ENCODE measurements around the gene CSNK1G1.

Gene CSNK1G1

DNA sequence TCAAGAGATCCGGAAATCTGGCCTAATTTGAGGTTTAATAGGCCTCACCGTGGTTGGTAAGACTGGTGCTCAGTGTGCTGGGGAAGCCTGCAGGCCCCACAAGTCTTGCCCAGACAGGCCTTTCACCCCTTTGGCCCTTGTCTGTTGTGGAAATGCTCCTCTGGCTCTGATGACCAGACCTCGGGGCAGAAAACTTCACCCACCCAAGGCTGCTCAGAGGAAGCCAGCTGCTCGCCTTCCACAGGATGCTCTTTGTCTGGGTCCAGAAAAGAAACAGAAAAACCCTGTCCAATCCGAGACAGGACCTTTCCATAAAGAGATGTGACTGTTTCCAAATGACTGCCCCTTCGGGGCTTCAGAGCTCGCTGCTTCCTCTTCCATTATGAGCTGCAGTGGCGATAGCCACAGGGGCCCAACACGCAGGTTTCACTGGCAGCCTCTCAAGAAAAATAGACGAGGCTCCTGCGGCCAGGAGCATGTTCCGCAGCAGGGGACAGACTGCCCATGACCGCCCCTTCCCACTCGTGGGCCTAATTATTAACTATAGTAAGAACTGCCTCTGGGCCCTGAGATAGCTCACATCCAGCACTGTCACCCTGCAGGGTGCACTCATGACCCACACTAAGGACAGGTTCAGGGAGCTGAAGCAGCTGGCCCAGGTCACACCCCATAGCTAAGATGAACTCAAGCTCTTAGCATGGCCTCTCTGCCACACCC lies 211.2 kb downstream of the CSNK1G1 start:
- peaks cover 37% of the 10 kb centered on the region for H3K4me1 ChIP-seq
- H3K9me3 ChIP-seq = no peaks in the 10 kb centered on the region
- H3K4me2 ChIP-seq = peak overlapping the region; percentile 51
- TF ChIP-seq Cebpa-rat (IDR thresholded peaks at IDR 0.05) = no peak
- H3K27ac ChIP-seq = peak overlapping the region; percentile 50
- H4K20me1 ChIP-seq = no peaks in the 10 kb centered on the region
- H3K4me3 ChIP-seq = no peak overlapping the region
- no peaks in the 10 kb centered on the region for H3K27me3 ChIP-seq
- peaks cover 44% of the 10 kb centered on the region for H3K36me3 ChIP-seq
- peak overlapping the region; percentile 26; the same call in 1 of the 2 replicates for H3K9ac ChIP-seq

GRCh38 chr15:64144192-64144564 lies 211.8 kb downstream of the CSNK1G1 start:
- no peak for TF ChIP-seq Cebpa-rat (IDR thresholded peaks at IDR 0.05)
- H3K36me3 ChIP-seq = peaks cover 44% of the 10 kb centered on the region
- H3K4me3 ChIP-seq = no peak overlapping the region
- no peaks in the 10 kb centered on the region for H3K9me3 ChIP-seq
- H3K27ac ChIP-seq = peak overlapping the region; percentile 50
- H3K27me3 ChIP-seq = no peaks in the 10 kb centered on the region
- peak overlapping the region; percentile 26; the same call in 1 of the 2 replicates for H3K9ac ChIP-seq
- no peaks in the 10 kb centered on the region for H4K20me1 ChIP-seq
- H3K4me2 ChIP-seq = peak overlapping the region; percentile 51
- peaks cover 32% of the 10 kb centered on the region for H3K4me1 ChIP-seq

DNA sequence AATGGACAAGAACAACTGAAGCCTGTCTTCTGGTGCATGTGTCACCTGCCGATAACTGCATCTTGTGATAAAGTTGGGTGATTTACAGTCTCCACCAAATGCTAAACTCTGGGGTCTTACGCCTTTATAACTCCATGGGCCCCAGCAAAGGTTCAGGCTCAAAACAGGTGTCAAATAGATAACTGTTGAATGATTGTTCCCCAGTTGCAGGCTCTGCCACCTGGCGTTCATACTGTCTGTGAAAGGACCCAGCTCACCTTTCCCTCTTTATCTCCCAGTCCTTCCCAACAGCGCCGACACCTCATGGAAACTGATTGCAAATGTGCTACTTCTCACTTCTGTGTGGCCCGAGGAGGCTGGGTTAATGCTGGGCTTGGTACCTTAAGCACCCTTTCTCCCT lies 212.7 kb downstream of the CSNK1G1 start:
- Histone ChIP-seq H3K27ac (no peak overlapping the region), H3K4me2 (no peak overlapping the region), H4K20me1 (no peaks in the 10 kb centered on the region), H3K4me1 (peaks cover 31% of the 10 kb centered on the region), H3K4me3 (no peak overlapping the region), H3K9ac (no peak overlapping the region), H3K9me3 (no peaks in the 10 kb centered on the region), H3K36me3 (peaks cover 51% of the 10 kb centered on the region), H3K27me3 (no peaks in the 10 kb centered on the region)
- no peak for TF ChIP-seq Cebpa-rat (IDR thresholded peaks at IDR 0.05)

DNA sequence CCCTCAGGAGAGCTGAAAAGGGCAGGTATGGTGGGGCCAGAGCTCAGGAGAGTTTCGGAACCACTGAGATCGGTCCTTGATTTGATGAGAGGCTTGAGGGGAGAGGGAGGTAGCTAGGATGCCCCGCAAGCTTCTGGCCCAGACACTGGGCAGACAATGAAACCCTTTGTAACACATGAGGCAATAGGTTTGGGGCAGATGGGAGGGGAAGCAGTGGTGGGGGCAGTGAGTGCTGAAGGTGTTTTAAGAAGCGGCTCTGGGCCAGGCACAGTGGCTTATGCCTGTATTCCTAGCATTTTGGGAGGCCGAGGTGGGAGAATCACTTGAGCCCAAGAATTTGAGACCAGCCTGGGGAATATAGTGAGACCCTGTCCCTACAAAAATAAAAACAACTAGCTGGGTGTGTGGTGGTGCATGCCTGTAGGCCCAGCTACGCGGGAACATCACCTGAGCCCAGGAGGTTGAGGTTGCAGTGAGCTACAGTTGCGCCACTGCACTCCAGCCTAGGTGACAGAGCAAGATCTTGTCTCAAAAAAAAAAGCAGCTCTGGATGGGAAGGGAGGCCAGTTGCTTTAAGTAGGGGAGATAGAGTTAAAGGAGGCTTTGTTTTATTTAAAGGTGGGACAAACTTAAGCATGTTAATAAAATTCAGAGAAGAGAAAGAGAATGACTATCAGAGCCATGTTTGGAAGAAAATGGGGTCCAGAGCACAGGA lies 214.0 kb downstream of the CSNK1G1 start:
- peaks cover 64% of the 10 kb centered on the region for H3K36me3 ChIP-seq
- H3K27me3 ChIP-seq = no peaks in the 10 kb centered on the region
- H4K20me1 ChIP-seq = peaks cover 8% of the 10 kb centered on the region; the same call in 1 of the 2 replicates
- H3K4me3 ChIP-seq = no peak overlapping the region
- no peak overlapping the region for H3K27ac ChIP-seq
- H3K9ac ChIP-seq = no peak overlapping the region
- H3K9me3 ChIP-seq = no peaks in the 10 kb centered on the region
- H3K4me2 ChIP-seq = no peak overlapping the region
- TF ChIP-seq Cebpa-rat (IDR thresholded peaks at IDR 0.05) = no peak
- peaks cover 40% of the 10 kb centered on the region for H3K4me1 ChIP-seq

DNA sequence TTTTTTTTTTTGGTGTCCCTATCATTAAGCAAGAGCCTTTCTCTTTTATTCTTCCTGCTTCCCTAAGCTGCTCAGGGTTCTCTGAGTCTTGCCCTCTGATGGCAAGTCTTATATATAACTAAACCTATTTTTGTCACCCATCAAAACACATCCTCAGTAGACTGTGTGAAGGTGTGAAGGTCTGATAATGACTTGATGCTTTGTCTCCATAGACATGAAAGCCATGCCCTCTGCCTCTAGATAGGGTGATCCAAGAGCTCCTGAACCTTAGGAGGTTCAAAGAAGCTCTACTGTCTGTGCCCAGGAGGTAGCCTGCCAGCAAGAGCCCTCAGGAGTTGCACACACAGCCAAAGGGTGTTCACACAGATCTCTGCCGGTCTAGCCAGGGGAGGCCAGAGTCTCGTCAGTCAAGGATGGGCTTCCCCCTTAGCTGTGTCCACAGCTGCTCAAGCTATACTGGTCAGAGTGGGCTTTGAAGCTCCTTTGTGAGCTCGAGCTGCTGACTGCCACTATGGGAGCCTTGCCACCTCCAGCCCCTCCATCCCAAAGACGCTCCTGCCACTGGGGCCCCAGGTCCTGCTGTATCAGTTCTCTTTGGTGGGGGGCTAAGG lies 217.5 kb downstream of the CSNK1G1 start:
- TF ChIP-seq Cebpa-rat (IDR thresholded peaks at IDR 0.05) = no peak
- no peak overlapping the region for H3K9ac ChIP-seq
- peaks cover 87% of the 10 kb centered on the region for H3K36me3 ChIP-seq
- H3K27ac ChIP-seq = no peak overlapping the region
- no peak overlapping the region for H3K4me3 ChIP-seq
- H3K27me3 ChIP-seq = no peaks in the 10 kb centered on the region
- peaks cover 21% of the 10 kb centered on the region for H3K4me1 ChIP-seq
- H3K4me2 ChIP-seq = no peak overlapping the region
- no peaks in the 10 kb centered on the region for H3K9me3 ChIP-seq
- peaks cover 28% of the 10 kb centered on the region; the same call in 1 of the 2 replicates for H4K20me1 ChIP-seq

- no peak for TF ChIP-seq Cebpa-rat (IDR thresholded peaks at IDR 0.05)
- Histone ChIP-seq H3K9ac (no peak overlapping the region), H3K27ac (peak overlapping the region; percentile 19; the same call in 1 of the 2 replicates), H3K4me2 (peak overlapping the region; percentile 35), H3K4me1 (peaks cover 19% of the 10 kb centered on the region), H3K9me3 (no peaks in the 10 kb centered on the region), H3K27me3 (no peaks in the 10 kb centered on the region), H3K36me3 (peaks cover 87% of the 10 kb centered on the region), H4K20me1 (peaks cover 28% of the 10 kb centered on the region; the same call in 1 of the 2 replicates), H3K4me3 (no peak overlapping the region)
Measured at GRCh38 chr15:64137226-64137833, 218.6 kb downstream of the CSNK1G1 start.

DNA sequence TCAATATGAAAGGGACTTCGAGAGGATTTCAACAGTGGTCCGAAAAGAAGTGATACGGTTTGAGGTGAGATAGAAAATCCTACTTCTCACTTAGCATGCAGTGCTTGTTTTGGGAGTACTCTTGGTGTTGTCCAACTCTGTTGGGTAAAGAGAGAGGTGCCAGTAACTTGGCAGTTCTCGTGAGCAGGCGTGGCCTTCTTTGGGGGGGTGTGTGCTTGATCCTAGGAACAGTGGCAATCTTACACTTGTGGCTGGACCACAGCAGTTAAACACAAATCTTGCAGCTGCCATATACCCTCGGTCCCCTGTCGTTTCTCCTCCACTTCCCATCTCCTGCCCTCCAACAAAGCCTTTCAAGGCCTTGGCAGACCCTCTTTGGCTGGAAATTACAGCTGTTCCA lies 219.6 kb downstream of the CSNK1G1 start:
- Histone ChIP-seq H3K9me3 (no peaks in the 10 kb centered on the region), H3K27ac (0 out of 2 replicates have a peak overlapping the region, but pooled peaks have one; percentile 19), H3K27me3 (no peaks in the 10 kb centered on the region), H3K4me3 (no peak overlapping the region), H3K9ac (no peak overlapping the region), H3K4me2 (no peak overlapping the region), H3K36me3 (peaks cover 87% of the 10 kb centered on the region), H3K4me1 (peaks cover 19% of the 10 kb centered on the region), H4K20me1 (peaks cover 28% of the 10 kb centered on the region; the same call in 1 of the 2 replicates)
- no peak for TF ChIP-seq Cebpa-rat (IDR thresholded peaks at IDR 0.05)

GRCh38 chr15:64134345-64134829 lies 221.6 kb downstream of the CSNK1G1 start:
- no peaks in the 10 kb centered on the region for H3K9me3 ChIP-seq
- H3K4me2 ChIP-seq = no peak overlapping the region
- peaks cover 28% of the 10 kb centered on the region; the same call in 1 of the 2 replicates for H4K20me1 ChIP-seq
- H3K9ac ChIP-seq = no peak overlapping the region
- H3K36me3 ChIP-seq = peaks cover 96% of the 10 kb centered on the region
- peaks cover 19% of the 10 kb centered on the region for H3K4me1 ChIP-seq
- TF ChIP-seq Cebpa-rat (IDR thresholded peaks at IDR 0.05) = no peak
- H3K27me3 ChIP-seq = no peaks in the 10 kb centered on the region
- H3K4me3 ChIP-seq = no peak overlapping the region
- H3K27ac ChIP-seq = no peak overlapping the region

DNA sequence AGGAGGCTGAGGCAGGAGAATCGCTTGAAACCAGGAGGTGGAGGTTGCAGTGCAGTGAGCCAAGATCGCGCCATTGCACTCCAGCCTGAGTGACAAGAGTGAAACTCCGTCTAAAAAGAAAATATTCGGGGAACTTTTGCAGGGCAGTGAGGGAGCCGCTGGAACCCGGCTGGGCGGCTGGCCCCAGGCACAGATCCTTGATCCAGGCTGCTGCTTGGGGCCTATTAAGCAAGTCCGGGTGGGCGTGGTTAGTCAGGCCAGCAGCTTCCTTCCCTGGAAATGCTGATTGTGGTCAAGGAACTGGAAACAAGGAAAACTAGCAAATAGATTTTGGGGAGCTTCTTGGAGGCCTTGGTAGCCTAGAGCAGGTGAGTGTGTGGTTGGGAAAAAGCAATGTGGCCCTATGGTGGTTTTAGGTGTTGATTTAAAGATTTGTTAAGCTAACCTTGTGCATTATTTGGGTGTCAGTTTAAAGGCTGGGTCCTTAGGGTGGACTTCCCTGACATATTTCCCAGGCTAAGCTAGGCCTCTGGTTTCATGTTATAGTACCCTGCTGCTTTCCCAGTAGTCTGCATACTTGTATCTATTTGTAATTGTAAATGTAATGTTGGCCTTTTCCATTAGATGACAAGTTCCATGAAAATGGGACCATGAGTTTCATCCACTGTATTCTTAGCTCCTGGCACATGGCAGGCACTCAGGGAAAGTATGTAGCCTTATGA lies 222.2 kb downstream of the CSNK1G1 start:
- Histone ChIP-seq H3K27ac (no peak overlapping the region), H3K36me3 (peaks cover 100% of the 10 kb centered on the region), H3K9ac (no peak overlapping the region), H3K4me2 (no peak overlapping the region), H3K4me1 (peaks cover 19% of the 10 kb centered on the region), H3K27me3 (no peaks in the 10 kb centered on the region), H3K9me3 (no peaks in the 10 kb centered on the region), H3K4me3 (no peak overlapping the region), H4K20me1 (peaks cover 28% of the 10 kb centered on the region; the same call in 1 of the 2 replicates)
- no peak for TF ChIP-seq Cebpa-rat (IDR thresholded peaks at IDR 0.05)

Data from BLaER1 (cell line).